HG03139 (cell line): ENCODE measurements around the gene NTRK3.
A peak's percentile ranks its signal among the peaks of the same experiment; 100 is the strongest.

Source experiments
- ATAC-seq: cut with Tn5 transposase; IDR thresholded peaks from one replicate; pipeline ENCODE4 v1.9.1; 2021; ENCODE audit not compliant: unreplicated experiment

Gene NTRK3

GRCh38 chr15:88258093-88258641 is 1.6 kb upstream of the NTRK3 start:
- no peak for ATAC-seq

- no peak for ATAC-seq
These were observed 963 bp upstream of the NTRK3 start for GRCh38 chr15:88257311-88258092.

GRCh38 chr15:88255484-88256278 is 858 bp downstream of the NTRK3 start:
- no peak for ATAC-seq

- no peak for ATAC-seq
These were observed 1.5 kb downstream of the NTRK3 start for GRCh38 chr15:88255087-88255483.

- ATAC-seq, result no peak
These were observed 4.1 kb downstream of the NTRK3 start for GRCh38 chr15:88252441-88252840.

- no peak for ATAC-seq
These were observed 5.7 kb downstream of the NTRK3 start for GRCh38 chr15:88250826-88251225.

GRCh38 chr15:88249220-88249619 is 7.3 kb downstream of the NTRK3 start:
- no peak for ATAC-seq

GRCh38 chr15:88247914-88248313 is 8.6 kb downstream of the NTRK3 start:
- ATAC-seq, result no peak

- peak; percentile 89 for ATAC-seq
These were observed 9.7 kb downstream of the NTRK3 start for GRCh38 chr15:88246666-88247446.

GRCh38 chr15:88246081-88246480 is 10.5 kb downstream of the NTRK3 start:
- ATAC-seq, result no peak

- ATAC-seq, result peak; percentile 44
These were observed 12.4 kb downstream of the NTRK3 start for GRCh38 chr15:88243895-88244787.

GRCh38 chr15:88242586-88243555 is 13.7 kb downstream of the NTRK3 start:
- ATAC-seq, result no peak

- ATAC-seq, result no peak
These were observed 15.1 kb downstream of the NTRK3 start for GRCh38 chr15:88241461-88241860.

GRCh38 chr15:88241060-88241459 is 15.5 kb downstream of the NTRK3 start:
- no peak for ATAC-seq

- ATAC-seq, result no peak
These were observed 16.9 kb downstream of the NTRK3 start for GRCh38 chr15:88239594-88239993.

GRCh38 chr15:88238618-88239430 is 17.7 kb downstream of the NTRK3 start:
- ATAC-seq, result no peak

GRCh38 chr15:88234711-88235110 is 21.8 kb downstream of the NTRK3 start:
- ATAC-seq, result no peak

- ATAC-seq, result no peak
These were observed 22.6 kb downstream of the NTRK3 start for GRCh38 chr15:88233921-88234320.
